ENCODE measurements around the gene SLC11A2. TPM values are rescaled to one million over a fixed set of nuclear protein-coding genes. Genes with fewer than 3 reads are reported as not detected.

The SLC11A2 gene
- total and polyA plus RNA-seq, 7 donors, result 15.7 to 55.3 (median 26.1) TPM

DNA sequence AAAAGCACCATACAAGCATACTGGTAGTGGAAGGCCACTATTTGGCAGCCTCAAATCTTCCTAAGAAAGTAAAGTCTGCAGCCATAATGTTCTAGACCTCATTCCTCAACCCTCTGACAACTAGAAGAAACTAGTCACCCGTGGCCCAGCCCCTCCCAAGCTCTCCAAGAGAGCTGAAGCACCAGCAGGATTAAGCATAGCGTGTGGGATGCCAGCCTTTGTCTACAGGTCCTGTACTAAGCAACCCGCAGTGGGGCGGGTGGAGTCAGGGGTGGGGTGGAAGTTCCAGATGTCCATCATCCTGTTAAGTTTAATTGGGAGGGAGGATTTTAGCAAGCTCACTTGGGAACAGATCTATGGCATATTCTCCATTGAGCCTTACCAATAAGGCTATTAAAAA, 14.2 kb downstream of the SLC11A2 start:
- intact Hi-C loops (cut with DNase I), result no loop called here
- DNase-seq, result peak in 1 of 2 donors; percentile 27
- Histone ChIP-seq H3K4me1 (peaks cover 30% of the 10 kb centered on the region), H3K36me3 (ENCODE audit: insufficient read depth in 1 of 2, low read depth in 1 of 2) (peaks cover 2 to 16% of the 10 kb centered on the region in 2 donors), H3K27me3 (ENCODE audit: insufficient read depth in 3 of 3, low read length in 2 of 3) (no peaks in the 10 kb centered on the region), H3K4me3 (no peak overlapping the region), H3K9me3 (no peaks in the 10 kb centered on the region), H3K27ac (peak overlapping the region; percentile 81)
- no peak for TF ChIP-seq CTCF (IDR thresholded peaks at IDR 0.05)
- peak in 1 of 4 donors; percentile 30 for ATAC-seq
- WGBS, 3 donors, result 57 to 80% (median 62%) methylated on average over 4 of the region's 4 CpGs

- peak overlapping the region; percentile 53 for H3K4me3 ChIP-seq
- H3K36me3 ChIP-seq (ENCODE audit: insufficient read depth in 1 of 2, low read depth in 1 of 2), result peaks cover 9 to 43% of the 10 kb centered on the region in 2 donors
- H3K4me1 ChIP-seq, result peaks cover 22% of the 10 kb centered on the region
- 39 to 69% (median 56%) methylated on average over 8 of the region's 8 CpGs for WGBS, 3 donors
- intact Hi-C loops (cut with DNase I), result no loop called here
- peak overlapping the region; percentile 61 for H3K27ac ChIP-seq
- ATAC-seq, result peak; percentile 80 to 91 (median 84)
- TF ChIP-seq CTCF (IDR thresholded peaks at IDR 0.05), result no peak
- no peaks in the 10 kb centered on the region for H3K9me3 ChIP-seq
- DNase-seq, result peak; percentile 66 to 85
- no peaks in the 10 kb centered on the region for H3K27me3 ChIP-seq (ENCODE audit: insufficient read depth in 3 of 3, low read length in 2 of 3)
Measured at GRCh38 chr12:51009056-51009440, 17.1 kb downstream of the SLC11A2 start.

- H3K4me3 ChIP-seq, result peak overlapping the region; percentile 53
- TF ChIP-seq CTCF (IDR thresholded peaks at IDR 0.05), result no peak
- H3K27me3 ChIP-seq (ENCODE audit: insufficient read depth in 3 of 3, low read length in 2 of 3), result no peaks in the 10 kb centered on the region
- ATAC-seq (peak in 2 of 4 donors; percentile 38 to 55), DNase-seq (no peak)
- H3K4me1 ChIP-seq, result peaks cover 16% of the 10 kb centered on the region
- intact Hi-C loops (cut with DNase I), result no loop called here
- peaks cover 9 to 49% of the 10 kb centered on the region in 2 donors for H3K36me3 ChIP-seq (ENCODE audit: insufficient read depth in 1 of 2, low read depth in 1 of 2)
- H3K9me3 ChIP-seq, result no peaks in the 10 kb centered on the region
- peak overlapping the region; percentile 61 for H3K27ac ChIP-seq
- 47 to 88% (median 70%) methylated on average over 1 of the region's 1 CpG for WGBS, 3 donors
Measured at GRCh38 chr12:51008329-51009055, 17.7 kb downstream of the SLC11A2 start.

DNA sequence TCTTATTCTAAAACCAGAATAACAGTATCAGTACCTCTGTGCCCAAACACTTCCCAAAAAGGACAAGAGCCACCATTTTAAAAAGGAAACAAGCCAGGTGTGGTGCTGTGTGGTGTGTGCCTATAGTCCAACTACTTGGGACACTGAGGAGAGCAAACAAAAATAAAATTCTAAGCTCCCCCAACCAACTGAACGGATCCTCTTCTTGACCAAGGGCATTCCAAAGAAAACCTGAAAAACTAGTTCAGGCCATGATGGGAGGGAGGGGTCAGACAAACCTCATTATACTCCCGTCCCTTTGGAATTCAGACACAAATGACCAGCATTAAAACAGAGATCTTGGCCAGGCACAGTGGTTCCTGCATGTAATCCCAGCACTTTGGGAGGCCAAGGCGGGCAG, 20.5 kb downstream of the SLC11A2 start:
- 79 to 86% (median 85%) methylated on average over 3 of the region's 3 CpGs for WGBS, 3 donors
- Histone ChIP-seq H3K36me3 (ENCODE audit: insufficient read depth in 1 of 2, low read depth in 1 of 2) (peaks cover 9 to 72% of the 10 kb centered on the region in 2 donors), H3K27me3 (ENCODE audit: insufficient read depth in 3 of 3, low read length in 2 of 3) (no peaks in the 10 kb centered on the region), H3K4me3 (no peak overlapping the region), H3K4me1 (no peaks in the 10 kb centered on the region), H3K9me3 (no peaks in the 10 kb centered on the region), H3K27ac (no peak overlapping the region)
- TF ChIP-seq CTCF (IDR thresholded peaks at IDR 0.05), result no peak
- DNase-seq (no peak), ATAC-seq (no peak)
- intact Hi-C loops (cut with DNase I), result no loop called here
